Measurements from ENCODE around the gene LDLRAD4.

LDLRAD4 gene

DNA sequence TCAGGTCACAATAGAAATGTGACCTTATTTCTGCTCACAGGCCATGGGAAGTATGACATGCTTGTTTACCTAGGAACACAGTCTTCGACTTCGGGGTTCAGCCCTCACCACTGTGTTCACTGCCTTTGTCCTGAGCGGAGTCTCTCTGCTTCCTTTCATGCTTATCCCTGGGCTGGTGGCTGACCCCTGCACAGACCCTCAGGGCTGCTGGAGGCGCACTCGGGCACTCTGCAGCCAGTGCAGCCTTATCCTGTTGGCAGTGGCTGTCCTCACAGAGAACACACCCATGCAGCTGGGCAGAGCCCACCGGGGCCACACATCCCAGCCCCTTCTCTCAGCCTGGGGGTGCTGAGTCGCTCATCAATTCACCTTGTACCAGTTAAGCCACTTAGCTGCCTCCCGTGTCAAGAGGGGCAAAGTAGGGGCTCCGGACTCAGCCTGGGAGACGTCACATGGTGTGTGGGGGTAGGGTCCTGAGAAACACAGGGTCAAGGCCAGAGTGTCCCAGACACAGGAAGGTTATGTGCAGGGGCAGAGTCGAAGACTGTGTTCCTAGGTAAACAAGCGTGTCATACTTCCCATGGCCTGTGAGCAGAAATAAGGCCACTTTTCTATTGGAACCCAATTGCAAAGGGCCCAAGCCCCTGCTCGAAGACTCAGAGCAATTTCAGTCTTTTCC is 400.3 kb downstream of the LDLRAD4 start:
- DNase-seq (ENCODE audit: extremely low read depth in 1 of 2, low read depth in 1 of 2) = no peak

DNA sequence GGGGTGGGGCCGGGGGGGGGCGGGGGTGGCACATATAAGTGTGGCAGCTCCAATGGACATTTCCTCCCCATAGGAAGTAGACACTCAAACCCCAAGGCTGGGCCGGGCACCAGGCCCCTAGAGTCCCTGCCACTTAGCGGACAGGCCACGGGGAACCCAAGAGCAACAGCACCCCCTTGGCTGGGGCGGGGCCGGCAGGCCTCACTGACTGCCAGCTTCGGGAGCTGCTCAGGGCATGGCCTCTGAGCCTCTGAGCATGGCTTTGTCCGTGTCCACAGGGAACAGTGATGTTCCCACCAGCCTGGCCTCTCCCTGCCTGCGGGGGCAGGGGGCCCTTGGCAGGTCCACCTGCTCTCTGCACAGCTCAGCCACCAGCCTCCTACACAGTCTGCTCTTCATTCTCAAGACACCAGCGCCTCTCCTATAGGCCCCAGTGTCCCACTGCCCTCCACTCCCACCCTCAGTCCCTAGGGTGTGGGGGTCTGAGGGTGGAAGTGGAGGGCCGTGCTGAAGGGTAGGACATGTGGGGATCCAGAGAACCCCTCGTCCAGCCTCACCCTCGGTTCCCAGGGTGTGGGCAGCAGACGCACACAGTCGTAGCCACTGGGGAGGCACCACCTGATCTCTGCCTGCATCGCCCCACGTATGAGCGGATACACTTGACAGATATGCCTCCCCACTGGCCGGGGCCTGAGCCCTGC is 401.1 kb downstream of the LDLRAD4 start:
- DNase-seq (ENCODE audit: extremely low read depth in 1 of 2, low read depth in 1 of 2) = no peak

DNA sequence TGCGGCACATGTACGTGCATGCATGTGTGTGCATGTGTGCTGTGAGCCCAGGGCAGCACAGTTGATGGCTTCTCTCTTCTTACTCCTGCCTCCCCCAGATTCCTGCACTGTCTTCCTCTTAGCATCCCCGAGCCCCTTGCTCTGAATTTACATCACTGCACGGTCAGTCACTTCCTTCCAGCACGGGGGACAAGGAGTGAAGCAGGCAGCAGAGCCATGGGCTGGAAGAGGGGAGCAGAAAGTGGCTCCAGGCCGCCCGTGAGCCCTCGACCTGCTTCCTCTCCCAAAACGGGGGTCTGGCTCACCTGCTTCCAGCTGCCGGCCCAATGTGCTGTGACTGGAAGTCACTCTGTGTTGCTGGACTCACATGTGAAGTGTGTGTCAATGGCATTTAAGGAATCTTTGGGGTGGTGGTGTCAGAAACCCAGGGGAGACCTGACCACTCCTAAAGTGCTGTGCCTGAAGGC is 401.7 kb downstream of the LDLRAD4 start:
- no peak for DNase-seq (ENCODE audit: extremely low read depth in 1 of 2, low read depth in 1 of 2)

DNA sequence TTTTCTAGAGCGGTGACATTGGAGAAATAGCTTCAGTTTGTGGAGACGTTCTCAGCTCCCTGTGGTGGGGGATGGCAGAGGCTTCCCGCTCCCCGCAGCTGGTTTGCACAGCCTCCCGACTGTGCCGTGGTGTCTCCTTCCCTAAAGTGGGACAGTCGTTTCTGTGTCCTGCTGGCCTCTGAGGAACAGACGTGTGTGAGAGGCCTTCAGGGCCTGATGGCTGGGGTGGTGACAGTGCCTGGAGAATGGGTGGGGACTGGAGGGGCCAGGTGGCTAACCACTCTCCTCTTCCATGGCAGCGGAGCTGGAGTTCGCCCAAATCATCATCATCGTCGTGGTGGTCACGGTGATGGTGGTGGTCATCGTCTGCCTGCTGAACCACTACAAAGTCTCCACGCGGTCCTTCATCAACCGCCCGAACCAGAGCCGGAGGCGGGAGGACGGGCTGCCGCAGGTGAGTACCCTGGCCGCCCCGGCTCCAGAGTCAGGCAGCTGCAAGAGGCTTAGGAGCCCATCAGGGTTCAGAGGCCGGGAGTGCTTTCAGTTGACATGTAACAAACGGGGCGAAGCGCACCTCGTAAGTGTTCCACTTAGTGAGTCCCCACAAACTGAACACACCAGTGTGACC is 402.4 kb downstream of the LDLRAD4 start:
- DNase-seq (ENCODE audit: extremely low read depth in 1 of 2, low read depth in 1 of 2) = no peak

DNA sequence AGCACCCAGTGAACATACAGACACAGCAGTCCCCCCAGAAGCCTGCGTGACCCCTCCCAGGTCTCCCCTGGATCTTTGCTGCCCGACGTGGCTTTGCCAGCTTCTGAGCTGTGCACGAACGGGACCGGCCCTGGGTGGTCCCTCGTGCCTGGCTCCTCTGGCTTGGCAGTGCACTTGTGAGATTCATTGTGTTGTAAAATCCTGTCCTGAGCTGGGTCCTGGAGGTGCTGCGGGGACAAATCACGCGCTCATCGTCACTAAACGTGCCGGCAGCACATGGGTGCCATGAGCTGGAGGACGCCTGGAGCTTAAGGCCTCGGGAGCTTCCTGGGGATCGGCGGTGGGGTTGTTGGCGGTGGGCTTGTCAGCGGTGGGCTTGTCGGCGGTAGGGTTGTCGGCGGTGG is 402.9 kb downstream of the LDLRAD4 start:
- no peak for DNase-seq (ENCODE audit: extremely low read depth in 1 of 2, low read depth in 1 of 2)

DNA sequence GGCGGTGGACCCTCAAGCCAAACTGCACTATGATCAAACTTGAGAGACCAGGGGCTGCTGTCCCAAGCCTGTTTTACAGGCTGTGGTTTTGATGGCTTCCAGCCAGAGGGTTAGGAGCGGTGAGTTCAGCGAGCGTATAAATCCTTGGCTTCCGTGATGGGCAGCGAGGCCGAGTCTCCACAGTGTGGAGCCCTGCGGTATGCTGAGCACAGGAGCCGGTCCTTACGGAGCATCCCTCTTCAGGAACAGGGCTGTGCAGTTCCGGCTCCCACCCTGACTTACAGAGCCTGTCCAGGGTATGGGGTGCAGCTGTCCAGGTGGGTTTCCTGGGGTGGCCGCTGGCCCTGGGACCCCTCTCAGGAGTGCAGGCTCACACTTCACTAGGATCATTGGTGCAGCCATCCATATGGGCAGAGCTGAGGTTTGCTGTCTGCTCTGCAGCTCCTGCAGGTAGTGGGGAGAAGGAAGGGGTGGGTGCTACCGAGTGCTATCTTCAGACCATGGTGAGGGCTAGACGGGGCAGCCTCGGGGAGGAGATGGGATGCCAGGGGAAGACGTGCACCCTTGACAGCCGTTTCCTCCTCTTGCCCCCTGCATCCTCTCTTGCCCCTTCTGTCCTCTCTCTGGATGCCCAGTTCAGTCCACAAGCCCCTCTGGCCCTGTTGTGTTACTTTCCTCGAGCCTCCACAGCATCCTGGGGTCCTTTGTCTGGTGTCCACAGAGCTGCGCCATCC is 403.5 kb downstream of the LDLRAD4 start:
- DNase-seq (ENCODE audit: extremely low read depth in 1 of 2, low read depth in 1 of 2) = no peak

- no peak for DNase-seq (ENCODE audit: extremely low read depth in 1 of 2, low read depth in 1 of 2)
These were observed 404.2 kb downstream of the LDLRAD4 start for GRCh38 chr18:13622751-13623150.

GRCh38 chr18:13623348-13623747 is 404.8 kb downstream of the LDLRAD4 start:
- DNase-seq (ENCODE audit: extremely low read depth in 1 of 2, low read depth in 1 of 2) = no peak

DNA sequence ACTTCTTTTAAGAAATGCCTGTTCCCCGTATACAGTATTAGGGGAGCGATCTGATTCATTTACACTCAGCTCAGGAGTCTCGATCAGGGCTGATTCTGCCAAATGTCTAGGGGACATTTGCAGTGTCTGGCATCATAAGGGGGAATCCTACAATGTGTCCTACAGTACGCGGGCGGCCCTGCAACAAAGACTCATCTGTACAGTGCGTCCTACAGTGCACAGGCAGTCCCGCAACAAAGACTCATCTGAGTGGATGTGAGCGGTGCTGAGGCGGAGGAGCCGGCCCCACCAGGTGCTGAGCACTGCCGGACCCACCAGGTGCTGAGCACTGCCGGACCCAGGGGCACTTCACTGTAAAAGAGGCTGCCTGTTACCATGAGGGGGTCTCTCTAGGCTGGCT is 405.3 kb downstream of the LDLRAD4 start:
- no peak for DNase-seq (ENCODE audit: extremely low read depth in 1 of 2, low read depth in 1 of 2)

DNA sequence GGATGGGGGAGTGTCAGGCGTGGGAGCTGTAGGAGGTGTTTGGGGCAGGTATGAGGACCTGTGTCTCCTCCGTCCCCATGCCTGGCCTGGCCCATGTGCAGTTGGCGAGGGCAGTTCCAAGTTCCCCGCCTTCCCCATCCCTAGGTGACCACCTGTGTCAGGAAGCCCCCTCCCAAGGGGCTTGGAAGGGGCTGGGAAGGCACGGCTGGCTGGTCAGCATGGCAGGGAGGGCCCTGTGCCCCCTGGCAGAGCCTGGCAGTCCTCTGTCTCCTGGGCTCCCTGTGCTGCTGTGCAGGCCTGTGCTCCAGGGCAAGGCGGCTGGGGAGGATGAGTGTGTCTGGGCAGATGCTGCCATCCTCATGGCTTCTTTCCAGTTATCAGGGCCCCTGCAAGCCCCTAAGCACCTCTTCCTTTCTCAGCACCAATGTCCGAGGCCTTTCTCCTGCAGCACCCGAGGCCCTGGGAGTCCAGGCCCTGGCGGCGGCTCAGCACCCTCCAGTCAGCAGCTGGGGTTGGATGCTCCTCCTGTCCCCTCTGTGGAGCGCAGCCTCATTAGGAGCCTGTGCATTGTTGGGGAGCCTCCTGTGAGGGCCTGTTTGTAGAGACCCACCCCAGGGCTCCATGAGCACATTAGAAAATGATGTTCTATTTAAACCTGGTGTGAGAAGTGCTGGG is 406.1 kb downstream of the LDLRAD4 start:
- no peak for DNase-seq (ENCODE audit: extremely low read depth in 1 of 2, low read depth in 1 of 2)

DNA sequence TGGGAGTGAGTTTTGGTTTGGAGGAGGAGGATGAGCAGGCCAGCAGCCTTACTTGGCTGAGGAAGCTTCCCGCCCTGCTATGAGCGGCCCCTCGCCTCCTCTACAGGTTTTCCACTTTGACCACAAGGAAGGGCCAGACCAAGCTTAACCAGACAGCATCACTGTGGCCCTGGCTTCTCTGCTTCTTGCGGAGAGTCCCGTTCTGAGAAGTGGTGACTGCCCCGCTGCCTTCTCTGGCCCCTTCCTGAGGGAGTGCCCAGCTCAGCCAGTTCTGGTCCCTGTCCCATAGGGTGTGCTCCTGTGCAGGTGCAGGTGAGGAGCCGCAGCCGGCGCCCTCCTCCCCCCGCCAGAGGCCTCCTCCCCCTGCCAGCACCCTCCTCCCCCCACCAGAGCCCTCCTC is 406.8 kb downstream of the LDLRAD4 start:
- no peak for DNase-seq (ENCODE audit: extremely low read depth in 1 of 2, low read depth in 1 of 2)

DNA sequence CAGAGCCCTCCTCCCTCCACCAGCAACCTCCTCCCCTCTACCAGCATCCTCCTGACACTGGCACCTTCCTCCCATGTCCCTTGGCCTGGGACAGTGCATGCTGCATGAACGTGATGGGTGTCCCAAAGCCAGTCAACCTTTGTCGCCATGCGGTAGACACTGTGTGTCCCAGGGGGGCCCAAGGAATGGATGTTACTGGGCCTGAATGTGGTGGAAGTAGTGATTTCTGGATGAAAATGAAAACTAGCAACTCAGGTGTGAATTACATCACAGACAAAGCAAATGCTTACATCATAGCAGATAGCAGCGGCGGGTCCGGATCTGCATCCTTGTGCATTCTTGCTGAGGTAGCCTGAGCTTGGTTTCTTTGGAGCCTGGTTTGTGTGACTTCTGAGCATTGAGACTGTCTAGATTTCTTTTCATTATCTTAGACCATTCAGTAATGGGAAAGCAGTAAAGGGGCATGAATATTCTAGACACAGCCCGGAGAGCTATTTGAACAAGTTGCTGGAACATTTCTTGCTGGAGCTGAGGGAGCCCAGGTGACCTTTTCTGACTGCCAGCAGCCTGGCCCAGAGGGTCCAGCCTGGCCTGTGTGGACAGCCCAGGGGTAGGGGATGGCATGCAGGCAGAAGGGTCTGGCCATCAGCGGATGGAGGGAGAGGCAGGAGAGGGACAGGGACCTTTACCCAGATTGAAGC is 407.4 kb downstream of the LDLRAD4 start:
- DNase-seq (ENCODE audit: extremely low read depth in 1 of 2, low read depth in 1 of 2) = no peak

- no peak for DNase-seq (ENCODE audit: extremely low read depth in 1 of 2, low read depth in 1 of 2)
These were observed 408.0 kb downstream of the LDLRAD4 start for GRCh38 chr18:13626544-13626908.

- DNase-seq (ENCODE audit: extremely low read depth in 1 of 2, low read depth in 1 of 2) = no peak
These were observed 409.1 kb downstream of the LDLRAD4 start for GRCh38 chr18:13627639-13628038.

DNA sequence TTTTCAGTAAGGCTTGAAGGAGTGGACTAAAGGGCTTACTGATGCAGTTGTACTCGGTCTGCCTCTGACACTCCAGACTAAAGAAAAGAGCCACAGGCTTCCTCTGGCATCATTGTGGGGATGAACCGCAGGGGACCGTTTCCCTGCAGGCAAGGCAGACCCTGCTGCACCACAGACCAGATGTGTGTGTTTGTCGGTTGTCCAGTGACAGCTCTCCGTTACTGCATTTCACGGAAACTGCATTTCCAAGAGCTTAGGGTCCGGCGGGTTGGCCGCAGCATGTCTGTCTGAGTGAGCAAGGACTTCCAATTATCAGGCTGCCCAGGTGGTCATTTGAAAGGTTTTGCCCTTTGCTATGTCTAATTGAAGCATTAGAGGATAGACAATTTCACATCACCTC is 409.7 kb downstream of the LDLRAD4 start:
- DNase-seq (ENCODE audit: extremely low read depth in 1 of 2, low read depth in 1 of 2) = no peak

DNA sequence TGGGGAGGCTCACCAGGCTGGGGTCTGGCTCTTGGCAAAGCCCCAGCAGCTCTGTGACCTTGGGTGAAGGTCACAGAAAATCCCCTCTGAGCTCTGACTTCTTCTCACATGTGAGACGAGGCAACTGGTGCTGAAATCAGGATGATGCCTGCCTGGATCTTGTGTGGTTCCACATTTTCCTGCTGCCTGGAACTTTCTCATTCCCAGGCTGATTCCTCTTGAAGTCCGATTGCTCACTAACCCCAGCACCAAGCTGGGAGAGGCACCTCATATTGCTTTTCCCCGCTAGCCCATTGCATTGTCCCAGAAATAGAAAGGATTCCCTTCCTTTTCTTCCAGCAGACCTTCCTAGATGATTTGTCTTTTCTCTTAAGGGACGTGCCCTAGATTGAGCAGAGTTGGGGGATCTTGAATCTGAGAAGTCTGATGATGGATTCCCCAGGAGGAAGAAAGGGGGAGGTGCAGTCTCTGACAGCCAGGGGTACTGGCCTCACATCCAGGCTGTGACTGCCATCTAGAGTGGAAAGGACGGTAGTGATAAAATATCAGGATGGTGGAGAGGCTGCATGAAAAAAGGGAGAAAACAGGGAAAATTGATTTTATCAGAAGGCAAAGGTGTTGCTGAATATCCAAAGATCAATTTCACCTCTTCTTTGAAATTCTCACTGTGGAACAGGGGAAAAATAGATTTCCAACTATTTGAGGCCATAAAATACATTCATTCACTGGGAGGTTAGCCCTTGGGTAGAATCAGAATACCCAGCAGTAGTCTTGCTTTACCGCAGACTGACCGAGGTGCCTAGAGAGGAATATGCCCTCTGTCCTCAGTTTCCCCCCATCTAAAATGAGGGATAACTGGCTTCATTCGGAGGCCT is 411.5 kb downstream of the LDLRAD4 start:
- no peak for DNase-seq (ENCODE audit: extremely low read depth in 1 of 2, low read depth in 1 of 2)

- DNase-seq (ENCODE audit: extremely low read depth in 1 of 2, low read depth in 1 of 2) = no peak
These were observed 412.2 kb downstream of the LDLRAD4 start for GRCh38 chr18:13630716-13631268.

DNA sequence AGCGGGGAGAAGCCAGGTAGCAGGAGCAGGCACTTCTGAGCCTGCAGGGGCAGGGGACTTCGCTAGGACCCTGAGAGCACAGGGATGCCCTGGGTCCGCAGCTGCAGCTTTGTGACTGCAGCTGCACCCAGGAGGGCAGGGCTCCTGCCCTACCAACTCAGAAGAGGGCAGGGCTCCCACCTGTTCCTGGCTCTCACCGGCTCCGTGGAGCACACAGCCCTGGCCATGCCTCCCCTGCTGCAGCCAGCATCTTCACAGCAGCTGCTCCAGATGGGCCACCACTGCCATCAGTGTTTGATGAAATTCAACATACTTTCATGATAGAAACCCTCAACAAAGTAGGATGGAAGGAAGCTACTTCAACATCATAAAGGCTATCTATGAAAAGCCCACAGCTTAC is 415.1 kb downstream of the LDLRAD4 start:
- no peak for DNase-seq (ENCODE audit: extremely low read depth in 1 of 2, low read depth in 1 of 2)

- no peak for DNase-seq (ENCODE audit: extremely low read depth in 1 of 2, low read depth in 1 of 2)
These were observed 416.5 kb downstream of the LDLRAD4 start for GRCh38 chr18:13635046-13635445.
